ENCODE results near the gene CD300C. TPM values are rescaled to one million over a fixed set of nuclear protein-coding genes. Genes with fewer than 3 reads are reported as not detected.

The CD300C gene
- 0.08 to 0.22 TPM (median 0.16 TPM) in 5 replicates for total RNA-seq (2022; extraction: Qiagen RNA extraction; ENCODE audit: low read depth)

DNA sequence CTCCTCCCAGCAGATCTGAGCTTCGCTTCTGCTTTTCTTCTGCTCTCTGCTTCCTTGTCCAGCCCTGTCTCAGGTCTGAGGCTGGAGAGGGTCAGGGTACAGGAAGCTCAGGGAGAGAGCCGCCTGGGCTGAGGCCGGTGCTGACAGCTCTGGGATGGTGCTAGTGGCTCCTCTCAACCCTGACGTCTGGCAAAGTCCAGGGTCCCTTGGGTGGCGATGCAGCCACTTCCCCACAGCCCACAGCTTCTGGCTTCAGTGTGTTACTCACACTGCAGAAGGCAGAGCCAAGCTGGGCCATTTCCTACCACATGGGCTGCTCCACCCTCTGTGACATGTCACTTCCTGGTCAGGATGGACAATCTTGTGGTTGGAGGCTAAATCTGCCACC lies at the start of gene CD300C:
Gene CD300C, minus strand, starts transcription at position 273 of the 388 bp plus-strand sequence. CDS start 333 bp downstream, outside the sequence.

DNA sequence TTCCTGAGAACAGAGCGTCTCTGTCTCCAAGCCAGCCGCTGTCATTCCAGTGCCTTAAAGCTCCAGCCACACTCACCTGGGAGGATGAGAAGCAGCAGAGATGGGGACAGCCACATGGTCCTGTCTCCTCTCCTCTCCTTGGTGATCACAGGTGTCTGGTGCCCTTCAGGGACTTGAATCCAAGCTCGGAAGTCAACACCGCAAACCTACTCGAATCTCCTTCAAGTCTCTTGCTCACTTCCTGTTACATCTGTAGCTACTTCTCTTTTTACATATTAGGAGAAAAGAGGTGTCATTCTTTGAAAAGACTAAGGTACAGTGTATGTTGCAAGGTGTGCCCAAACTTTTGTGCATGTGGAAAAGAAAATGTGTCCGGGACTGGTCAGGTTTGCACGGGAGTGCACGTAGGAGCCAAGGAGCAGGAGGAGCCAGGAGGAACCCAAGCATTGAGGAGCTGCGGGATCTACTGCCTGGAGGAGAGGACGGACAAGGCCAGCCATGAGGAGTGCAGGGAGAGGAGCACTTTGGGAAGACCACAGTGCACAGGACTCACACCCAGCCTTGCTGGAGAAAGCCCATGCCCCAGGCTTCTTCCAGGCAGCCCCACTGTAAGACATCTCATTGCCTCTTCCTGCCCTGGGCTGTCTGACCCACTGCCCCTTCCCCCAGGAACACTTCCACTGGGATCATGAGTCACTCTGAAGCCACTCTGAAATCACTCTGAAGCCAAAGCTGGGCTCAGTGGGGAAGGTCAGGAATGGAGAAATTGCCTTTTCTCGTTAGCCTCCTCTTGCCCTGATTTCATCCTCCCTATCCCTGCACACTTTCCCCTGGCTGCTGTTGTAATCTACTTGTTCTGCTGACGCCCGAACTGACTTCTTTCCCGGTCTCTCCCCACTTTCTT lies 46.4 kb upstream of the CD300C start, which contains the start of gene CD300LD:
Gene CD300LD, minus strand, starts transcription at position 197 of the 904 bp plus-strand sequence. Its CDS starts 81 bp downstream, at position 116.

DNA sequence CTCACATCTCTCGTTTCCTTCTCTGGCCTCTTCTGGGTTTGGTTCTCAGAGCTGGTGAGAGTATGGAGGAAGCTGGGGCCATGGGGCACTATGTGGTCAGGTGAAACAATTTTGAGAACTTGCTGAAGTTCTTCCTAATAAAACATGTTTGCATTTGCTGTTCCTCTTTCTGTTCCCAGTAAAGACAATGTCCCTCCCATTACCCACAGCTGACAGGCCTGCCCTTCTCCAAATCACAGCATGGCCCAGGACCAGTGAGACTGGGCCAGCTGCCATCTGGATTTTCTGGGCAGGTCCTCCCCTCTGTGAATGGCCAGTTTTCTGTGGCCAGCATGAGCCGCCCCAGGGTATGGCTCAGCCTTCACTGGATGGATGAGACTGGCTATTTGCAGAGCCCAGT lies 21.5 kb upstream of the CD300C start, which contains the start of gene CD300H:
Gene CD300H, minus strand, starts transcription at position 113 of the 400 bp plus-strand sequence.

DNA sequence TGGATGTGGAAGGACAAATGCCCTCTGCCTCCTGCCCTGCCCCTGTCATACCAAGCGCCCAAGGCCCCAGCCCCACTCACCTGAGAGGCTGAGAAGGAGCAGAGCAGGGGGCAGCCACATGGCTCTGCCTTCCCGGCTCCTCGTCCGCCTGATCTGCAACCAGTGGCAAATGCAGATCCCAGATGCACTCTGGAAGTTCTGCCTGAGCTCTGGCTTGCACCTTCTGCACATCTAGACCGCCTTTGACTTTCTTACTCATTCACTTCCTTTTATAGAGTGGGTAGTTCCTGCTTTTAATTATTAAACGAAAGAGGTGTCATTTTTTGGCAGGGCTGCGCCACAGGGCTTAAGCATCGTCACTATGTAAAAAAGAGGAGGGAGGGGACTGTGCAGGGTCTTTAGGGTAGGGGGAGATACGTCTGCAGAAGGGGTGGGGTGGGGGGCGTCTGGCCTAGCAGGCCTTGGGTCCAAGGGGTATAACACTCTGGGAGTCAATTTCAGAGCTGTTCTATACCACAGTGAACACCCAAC lies 14.6 kb downstream of the CD300C start, which contains the start of gene CD300LB:
Gene CD300LB, minus strand, starts transcription at position 245 of the 531 bp plus-strand sequence. Its CDS starts 125 bp downstream, at position 120.

Other genes with a start within 250 kb of the CD300C start
- gene KIF19, start 219.9 kb downstream of the CD300C start, total RNA-seq (2022; extraction: Qiagen RNA extraction; ENCODE audit: low read depth): 0.03 TPM in 1 of 5 replicates, not detected in the others
- gene BTBD17, start 184.2 kb downstream of the CD300C start, total RNA-seq (2022; extraction: Qiagen RNA extraction; ENCODE audit: low read depth): not detected in 5 replicates
- gene GPR142, start 178.6 kb downstream of the CD300C start, total RNA-seq (2022; extraction: Qiagen RNA extraction; ENCODE audit: low read depth): 0.07 TPM in 1 of 5 replicates, not detected in the others
- 55.3 to 80.4 TPM (median 72.7 TPM) in 5 replicates for gene GPRC5C, start 114.0 kb downstream of the CD300C start, total RNA-seq (2022; extraction: Qiagen RNA extraction; ENCODE audit: low read depth)
- gene CD300A, start 79.5 kb downstream of the CD300C start, total RNA-seq (2022; extraction: Qiagen RNA extraction; ENCODE audit: low read depth): 0.10 TPM in 1 of 5 replicates, not detected in the others
- gene CD300LB, start 14.6 kb downstream of the CD300C start, total RNA-seq (2022; extraction: Qiagen RNA extraction; ENCODE audit: low read depth): 0.05 to 0.13 TPM (median 0.07 TPM) in 3 of 5 replicates, not detected in the others
- 0.27 to 1.00 TPM (median 0.43 TPM) in 3 of 5 replicates, not detected in the others for gene CD300H, start 21.4 kb upstream of the CD300C start, total RNA-seq (2022; extraction: Qiagen RNA extraction; ENCODE audit: low read depth)
- not detected in 5 replicates for gene CD300LD, start 46.2 kb upstream of the CD300C start, total RNA-seq (2022; extraction: Qiagen RNA extraction; ENCODE audit: low read depth)
- not detected in 5 replicates for gene CD300E, start 77.6 kb upstream of the CD300C start, total RNA-seq (2022; extraction: Qiagen RNA extraction; ENCODE audit: low read depth)
- not detected in 5 replicates for gene CD300LF, start 166.8 kb upstream of the CD300C start, total RNA-seq (2022; extraction: Qiagen RNA extraction; ENCODE audit: low read depth)
- gene RAB37, start 191.1 kb upstream of the CD300C start, total RNA-seq (2022; extraction: Qiagen RNA extraction; ENCODE audit: low read depth): 1.0 to 3.1 TPM (median 1.2 TPM) in 5 replicates
- gene NHERF1, start 202.5 kb upstream of the CD300C start, total RNA-seq (2022; extraction: Qiagen RNA extraction; ENCODE audit: low read depth): 31.7 to 46.3 TPM (median 44.9 TPM) in 5 replicates
- gene NAT9, start 230.2 kb upstream of the CD300C start, total RNA-seq (2022; extraction: Qiagen RNA extraction; ENCODE audit: low read depth): 47.7 to 60.1 TPM (median 54.9 TPM) in 5 replicates

Measured in A549 treated with RU486 at 1 μM for 4 hours (cell line).